GM21529 (cell line): ENCODE data around the gene SRL.
"Not testable (repeated sequence)": the region's sequence is repeated elsewhere in the genome, so short reads cannot be mapped to it uniquely, and the experiment has no call there.

ENCODE experiments used
- ATAC-seq: cut with Tn5 transposase; IDR thresholded peaks from one replicate; pipeline ENCODE4 v1.9.1; 2021; ENCODE audit not compliant: unreplicated experiment

Gene SRL

GRCh38 chr16:4261557-4262172, 19.8 kb upstream of the SRL start:
- no peak for ATAC-seq

GRCh38 chr16:4260360-4260759, 18.5 kb upstream of the SRL start:
- ATAC-seq: no peak

- ATAC-seq: no peak
Measured at GRCh38 chr16:4257646-4258556, 16.0 kb upstream of the SRL start.

GRCh38 chr16:4253394-4254150, 11.7 kb upstream of the SRL start:
- peak; percentile 92 for ATAC-seq

- ATAC-seq: not testable (repeated sequence)
Measured at GRCh38 chr16:4253012-4253393, 11.1 kb upstream of the SRL start.

- ATAC-seq: no peak
Measured at GRCh38 chr16:4249530-4250308, 7.8 kb upstream of the SRL start.

GRCh38 chr16:4247460-4247784, 5.5 kb upstream of the SRL start:
- ATAC-seq: no peak

GRCh38 chr16:4246777-4247459, 5.0 kb upstream of the SRL start:
- no peak for ATAC-seq

GRCh38 chr16:4245077-4245791, 3.4 kb upstream of the SRL start:
- ATAC-seq: no peak

- ATAC-seq: no peak
Measured at GRCh38 chr16:4244254-4245076, 2.6 kb upstream of the SRL start.

GRCh38 chr16:4241258-4241927, 487 bp downstream of the SRL start:
- ATAC-seq: no peak

- ATAC-seq: no peak
Measured at GRCh38 chr16:4240624-4241023, 1.3 kb downstream of the SRL start.

GRCh38 chr16:4239682-4240175, 2.2 kb downstream of the SRL start:
- ATAC-seq: no peak

- ATAC-seq: no peak
Measured at GRCh38 chr16:4239020-4239419, 2.9 kb downstream of the SRL start.

GRCh38 chr16:4233431-4233830, 8.4 kb downstream of the SRL start:
- ATAC-seq: no peak

- no peak for ATAC-seq
Measured at GRCh38 chr16:4232541-4233386, 9.1 kb downstream of the SRL start.

- no peak for ATAC-seq
Measured at GRCh38 chr16:4231886-4232285, 10.0 kb downstream of the SRL start.
